Tibial artery (tissue), 4 donors: ENCODE data around the gene INTU.

ENCODE experiments used
- DNase-seq, 2 donors: peaks; one replicate each; pipeline ENCODE4 v3.0.0-alpha.2; 2019
- H3K27ac ChIP-seq, 2 donors: fragments of 200-600 bp; sonication (generic) in 1 of 2; 1 replicate in 1 of 2; 2 replicates in 1 of 2; pipeline ENCODE4 v1.5.1; 2018 to 2019; ENCODE audit warnings: mild to moderate bottlenecking in 1 of 2
- H3K27me3 ChIP-seq, 2 donors: fragments of 200-600 bp; sonication (generic) in 1 of 2; one replicate each; pipeline versions ENCODE4 v1.5.1 to v1.6.0; 2016 to 2019
- H3K36me3 ChIP-seq, 3 donors: fragments of 200-600 bp; sonication (generic) in 2 of 3; one replicate each; pipeline ENCODE4 v1.5.1; 2016 to 2019; ENCODE audit warnings: mild to moderate bottlenecking in 2 of 3
- H3K4me1 ChIP-seq, 4 donors: fragments of 200-600 bp; sonication (generic) in 2 of 4; 1 replicate in 3 of 4; 2 replicates in 1 of 4; pipeline ENCODE4 v1.5.1; 2016 to 2019
- H3K4me3 ChIP-seq, 2 donors: fragments of 200-600 bp; sonication (generic) in 1 of 2; 1 replicate in 1 of 2; 2 replicates in 1 of 2; pipeline ENCODE4 v1.5.1; 2018 to 2019; ENCODE audit warnings: mild to moderate bottlenecking in 2 of 2
- H3K9me3 ChIP-seq, 3 donors: fragments of 200-600 bp; sonication (generic) in 1 of 3; one replicate each; pipeline ENCODE4 v1.5.1; 2016 to 2019
- CTCF ChIP-seq, 2 experiments: fragments of 200-600 bp in 1 of 2; fragments of 450-650 bp in 1 of 2; IDR thresholded peaks; one replicate each; pipeline ENCODE4 v1.5.1; 2017 to 2019; ENCODE audit warnings: antibody characterized with exemption in 2 of 2, mild to moderate bottlenecking in 1 of 2, moderate library complexity in 1 of 2
- intact Hi-C: fragments of 100-400 bp; cut with DNase I; formaldehyde crosslinking; loops from one replicate; pipeline ENCODE4 v1.15.0; 2023; ENCODE audit warnings: low total_unique reads

INTU gene

DNA sequence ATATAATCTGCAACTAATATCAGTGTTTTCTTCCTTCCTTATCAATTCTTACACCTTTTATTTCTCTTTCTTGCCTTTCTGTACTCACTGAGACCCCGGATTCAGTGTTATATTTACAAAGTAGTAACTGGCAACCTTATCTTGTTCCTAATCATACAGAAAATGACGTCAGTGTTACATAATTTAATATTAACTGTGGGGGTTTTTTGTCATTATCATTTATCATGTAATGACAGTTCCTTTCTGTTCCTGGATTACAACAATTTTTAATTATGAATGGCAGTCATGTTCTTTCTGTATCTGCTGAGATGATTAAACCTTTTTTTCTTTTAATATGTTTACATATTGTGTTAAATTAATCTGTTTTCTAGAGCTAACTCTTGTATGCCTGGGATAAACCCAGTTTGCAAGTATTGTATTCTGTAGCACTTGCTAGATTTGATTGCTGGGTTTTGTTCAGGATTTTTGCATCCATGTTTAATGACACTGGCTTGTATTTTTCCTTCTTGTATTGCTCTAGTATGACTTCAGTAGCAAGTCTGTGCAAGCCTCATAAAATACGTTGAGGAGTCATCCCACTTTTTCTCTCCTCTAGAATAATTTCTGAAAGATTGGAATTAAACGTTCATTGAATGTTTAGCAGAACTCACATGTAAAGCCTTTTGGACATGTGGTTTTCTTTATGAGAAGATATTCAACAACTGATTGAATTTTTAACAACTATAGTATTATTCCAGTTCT, 138.9 kb downstream of the INTU start:
- H3K27me3 ChIP-seq, result no peaks in the 10 kb centered on the region
- intact Hi-C loops, result no loop called here
- no peaks in the 10 kb centered on the region for H3K4me1 ChIP-seq
- H3K4me3 ChIP-seq, result no peak overlapping the region
- H3K27ac ChIP-seq, result no peak overlapping the region
- H3K36me3 ChIP-seq, result no peaks in the 10 kb centered on the region
- no peak for TF ChIP-seq CTCF (IDR thresholded peaks at IDR 0.05)
- no peaks in the 10 kb centered on the region for H3K9me3 ChIP-seq
- no peak for DNase-seq

- H3K27ac ChIP-seq, result no peak overlapping the region
- H3K4me1 ChIP-seq, result no peaks in the 10 kb centered on the region
- no peak overlapping the region for H3K4me3 ChIP-seq
- intact Hi-C loops, result no loop called here
- DNase-seq, result no peak
- H3K27me3 ChIP-seq, result no peaks in the 10 kb centered on the region
- H3K36me3 ChIP-seq, result no peaks in the 10 kb centered on the region
- no peak for TF ChIP-seq CTCF (IDR thresholded peaks at IDR 0.05)
- no peaks in the 10 kb centered on the region for H3K9me3 ChIP-seq
Measured at GRCh38 chr4:127772769-127773671, 140.3 kb downstream of the INTU start.

- Histone ChIP-seq H3K27ac (no peak overlapping the region), H3K36me3 (no peaks in the 10 kb centered on the region), H3K27me3 (no peaks in the 10 kb centered on the region), H3K4me1 (no peaks in the 10 kb centered on the region), H3K4me3 (no peak overlapping the region), H3K9me3 (no peaks in the 10 kb centered on the region)
- TF ChIP-seq CTCF (IDR thresholded peaks at IDR 0.05), result no peak
- intact Hi-C loops, result no loop called here
- no peak for DNase-seq
Measured at GRCh38 chr4:127775843-127776242, 143.1 kb downstream of the INTU start.
